HG03520 (cell line): ENCODE data around the gene CPT1A.

Source experiments
- ATAC-seq: cut with Tn5 transposase; IDR thresholded peaks from one replicate; pipeline ENCODE4 v1.9.1; 2021; ENCODE audit warnings: mild to moderate bottlenecking, moderate library complexity; ENCODE audit not compliant: unreplicated experiment

Gene CPT1A

DNA sequence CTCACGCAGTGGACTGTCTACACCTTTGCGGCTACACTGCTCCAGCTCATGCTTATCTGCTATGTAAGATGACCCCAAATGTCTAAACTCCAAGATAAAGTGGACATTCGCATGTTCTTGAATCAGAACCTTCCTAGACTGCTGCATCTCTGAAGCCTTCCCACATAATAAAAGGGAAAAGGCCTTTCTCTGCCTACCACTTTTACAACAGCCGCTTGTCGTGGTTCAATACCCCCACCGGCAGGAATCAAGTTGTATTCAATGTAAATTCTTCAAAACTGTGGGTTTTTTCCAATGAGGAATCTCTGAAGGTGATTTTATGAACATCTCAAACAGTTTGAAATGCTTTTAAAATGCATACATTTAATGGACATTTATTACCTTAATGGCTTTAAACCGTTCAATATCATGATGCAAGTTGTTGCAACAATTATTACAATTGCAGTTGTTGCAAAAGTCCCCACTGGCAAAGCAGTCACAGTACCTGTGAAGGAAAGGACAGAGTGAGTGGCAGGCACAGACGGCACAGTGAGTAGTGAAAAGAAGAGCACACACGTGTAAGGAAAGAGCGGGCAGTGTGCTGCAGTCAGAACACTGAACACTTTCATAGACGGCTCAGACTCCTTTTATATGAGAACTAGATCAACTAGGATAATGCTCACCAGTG, 126.1 kb downstream of the CPT1A start:
- ATAC-seq: no peak

DNA sequence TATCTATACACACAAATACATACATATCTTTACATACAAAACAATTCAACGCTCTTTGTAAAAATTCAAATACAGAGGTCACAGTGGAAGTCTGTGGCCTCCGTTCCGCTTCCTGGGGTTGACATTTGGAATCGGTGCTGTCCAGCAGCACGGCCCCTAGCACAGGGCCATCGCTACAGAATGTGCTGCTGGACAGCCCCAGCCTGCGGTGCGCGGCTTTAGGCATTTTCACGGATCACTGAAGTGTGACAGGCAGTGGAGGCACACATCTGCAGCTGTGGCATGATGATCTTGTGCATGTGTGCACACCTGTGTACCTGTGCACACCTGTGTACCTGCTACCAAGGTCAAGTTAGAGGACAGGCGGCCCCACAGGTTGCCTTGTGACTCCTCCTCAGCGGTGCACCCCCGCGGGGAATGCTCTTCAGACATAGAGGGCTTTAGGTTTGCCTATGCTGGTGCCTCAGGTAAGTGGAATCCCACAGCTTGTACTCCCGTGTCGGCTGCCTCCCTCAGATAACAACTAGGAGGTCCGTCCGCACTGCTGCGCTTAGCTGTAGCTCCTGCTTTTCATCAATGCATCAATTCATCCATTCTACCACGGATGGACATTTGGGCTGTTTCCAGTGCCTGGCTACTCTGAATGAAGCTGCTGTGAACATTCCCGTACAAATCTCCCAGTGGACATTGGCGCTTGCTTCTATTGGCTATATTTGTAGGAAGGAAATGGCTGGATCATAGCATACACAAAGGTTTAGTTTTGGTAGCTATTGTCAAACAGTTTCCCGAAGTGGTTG, 127.5 kb downstream of the CPT1A start:
- ATAC-seq: no peak

DNA sequence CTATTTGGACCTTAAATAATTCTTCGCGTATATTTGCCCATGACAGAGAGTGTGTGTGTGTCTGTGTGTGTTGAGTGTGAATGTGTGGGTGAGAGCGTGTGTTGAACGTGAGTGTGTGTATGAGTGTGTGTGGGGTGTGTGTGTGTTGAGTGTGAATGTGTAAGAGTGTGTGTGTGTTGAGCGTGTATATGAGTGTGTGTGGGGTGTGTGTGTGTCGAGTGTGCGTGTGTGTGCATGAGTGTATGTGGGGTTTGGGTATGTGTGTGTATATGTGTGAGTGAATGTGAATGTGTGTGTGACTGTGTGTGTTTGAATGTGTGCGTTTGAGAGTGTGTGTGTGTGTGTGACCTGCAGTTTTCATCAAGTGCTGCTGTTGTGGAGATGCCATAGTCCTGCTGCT, 130.6 kb downstream of the CPT1A start:
- ATAC-seq: no peak

DNA sequence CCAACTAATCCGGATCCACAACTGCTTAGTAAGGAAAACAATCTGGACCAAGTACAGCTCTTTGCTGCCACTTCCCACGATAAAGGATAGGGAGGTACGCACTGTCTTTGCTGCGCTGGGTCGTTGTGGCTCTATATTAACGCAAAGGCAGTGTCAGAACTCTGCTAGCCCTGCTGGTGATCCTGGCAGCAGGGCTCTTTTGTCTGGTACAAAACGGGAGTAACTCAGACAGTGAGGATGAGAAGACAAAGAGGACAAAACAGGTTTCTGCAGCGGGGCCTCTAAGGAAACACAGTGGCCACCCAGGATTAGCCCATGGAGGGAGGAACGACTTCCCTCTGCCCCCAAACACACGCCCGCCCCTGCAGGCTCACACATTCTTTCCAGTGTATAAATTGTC, 131.3 kb downstream of the CPT1A start:
- ATAC-seq: no peak

DNA sequence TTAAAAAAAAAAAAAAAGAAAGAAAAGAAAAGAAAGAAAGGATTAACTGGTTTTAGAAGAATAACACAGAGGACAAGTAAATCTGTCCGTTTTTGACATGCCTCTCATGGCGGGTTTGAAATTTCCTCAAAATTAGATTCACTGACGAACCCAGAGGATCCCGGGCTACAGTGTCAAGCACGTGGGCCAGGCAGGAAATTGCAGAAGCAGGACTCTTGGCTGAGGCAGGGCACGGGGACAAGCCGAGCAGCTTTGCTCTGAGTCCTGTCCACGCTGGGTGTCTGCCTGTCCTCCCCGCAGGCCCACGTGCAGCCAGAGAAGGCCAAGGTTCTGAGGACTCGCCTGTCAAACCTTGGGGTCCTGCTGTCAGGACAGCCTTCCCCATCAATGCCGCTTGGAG, 132.7 kb downstream of the CPT1A start:
- no peak for ATAC-seq

DNA sequence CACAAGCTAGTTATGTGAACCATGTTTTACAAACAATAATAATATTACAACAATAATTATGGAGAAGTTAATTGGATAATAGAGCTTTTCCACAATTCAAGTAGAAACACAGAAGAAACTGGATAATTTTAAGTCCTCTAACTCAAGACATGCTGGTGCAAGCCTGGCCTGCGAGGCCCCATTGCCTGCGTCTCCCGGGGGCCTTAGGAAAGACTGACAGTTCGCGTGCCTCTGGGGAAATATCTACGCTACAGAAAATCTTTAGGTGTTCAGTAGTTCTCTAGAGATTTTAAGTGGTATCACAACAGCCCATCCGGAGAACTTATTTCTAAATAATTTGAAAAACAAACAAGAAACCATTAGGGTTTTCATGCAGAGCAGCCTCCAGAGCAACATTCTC, 134.2 kb downstream of the CPT1A start:
- ATAC-seq: no peak

DNA sequence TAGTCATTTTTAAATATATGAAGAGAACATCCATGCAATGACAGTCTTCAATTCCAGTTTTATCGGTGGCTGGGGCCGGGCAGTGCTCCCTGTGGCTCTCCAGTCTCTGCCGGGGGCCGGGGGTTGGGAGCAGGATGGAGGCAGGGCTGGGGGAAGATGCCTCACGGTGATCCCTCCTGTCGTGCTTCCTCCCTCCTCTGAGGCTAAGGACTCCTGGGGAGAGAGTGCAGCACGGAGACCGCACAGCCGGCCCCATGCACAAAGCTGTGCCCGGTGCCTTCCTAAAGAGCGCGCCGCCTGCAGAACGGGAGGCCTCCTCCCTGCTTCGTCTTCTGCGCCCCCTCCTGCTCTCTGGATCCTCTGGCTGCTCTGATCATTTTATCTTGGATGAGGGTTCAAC, 136.8 kb downstream of the CPT1A start:
- no peak for ATAC-seq
